Measurements from ENCODE around the gene GAGE10.

DNA sequence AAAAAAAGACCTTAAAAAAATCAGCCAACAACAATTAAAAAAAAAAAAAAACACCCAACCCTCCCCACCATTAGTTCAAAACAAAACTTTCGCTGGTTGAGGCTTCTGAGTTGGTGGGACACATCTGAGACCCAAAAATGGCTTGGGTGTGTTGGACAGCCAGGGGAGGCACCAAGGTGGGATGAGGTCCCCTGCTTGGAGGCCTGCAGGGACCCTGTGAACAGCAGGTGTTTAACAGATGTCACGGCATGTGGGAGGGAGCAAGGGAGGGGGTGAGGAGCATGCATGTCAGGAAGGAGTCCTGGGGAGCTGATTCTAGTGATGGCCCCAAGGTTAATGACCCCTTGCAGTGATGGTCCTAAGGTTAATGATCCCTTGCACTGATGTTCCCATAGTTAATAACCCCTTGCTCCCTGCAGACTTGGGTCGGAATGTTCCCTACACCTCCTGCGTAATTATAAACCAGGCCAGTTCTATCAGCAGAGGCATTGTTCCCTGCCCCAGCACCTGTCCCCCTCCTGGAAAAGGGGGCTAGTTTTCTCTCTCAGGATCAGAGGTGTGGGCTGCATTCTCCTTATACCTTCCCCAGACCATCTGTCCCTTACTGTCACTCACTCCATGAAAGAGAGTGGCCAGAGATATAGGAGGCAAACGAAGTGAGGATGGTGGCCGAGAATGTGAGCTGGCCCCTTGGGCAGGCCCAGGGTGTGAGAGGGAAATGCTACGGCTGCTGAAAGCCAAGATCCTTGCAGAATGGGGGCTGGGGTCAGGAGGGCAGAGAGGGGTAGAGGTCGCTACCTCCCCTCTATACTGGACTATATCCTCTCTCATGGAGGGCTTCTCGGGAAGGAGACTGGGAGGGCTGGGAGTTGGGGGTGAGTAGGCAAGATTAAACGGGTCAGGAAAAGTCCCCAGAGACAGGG lies 36.7 kb upstream of the GAGE10 start:
- TF ChIP-seq, protein P1, sequence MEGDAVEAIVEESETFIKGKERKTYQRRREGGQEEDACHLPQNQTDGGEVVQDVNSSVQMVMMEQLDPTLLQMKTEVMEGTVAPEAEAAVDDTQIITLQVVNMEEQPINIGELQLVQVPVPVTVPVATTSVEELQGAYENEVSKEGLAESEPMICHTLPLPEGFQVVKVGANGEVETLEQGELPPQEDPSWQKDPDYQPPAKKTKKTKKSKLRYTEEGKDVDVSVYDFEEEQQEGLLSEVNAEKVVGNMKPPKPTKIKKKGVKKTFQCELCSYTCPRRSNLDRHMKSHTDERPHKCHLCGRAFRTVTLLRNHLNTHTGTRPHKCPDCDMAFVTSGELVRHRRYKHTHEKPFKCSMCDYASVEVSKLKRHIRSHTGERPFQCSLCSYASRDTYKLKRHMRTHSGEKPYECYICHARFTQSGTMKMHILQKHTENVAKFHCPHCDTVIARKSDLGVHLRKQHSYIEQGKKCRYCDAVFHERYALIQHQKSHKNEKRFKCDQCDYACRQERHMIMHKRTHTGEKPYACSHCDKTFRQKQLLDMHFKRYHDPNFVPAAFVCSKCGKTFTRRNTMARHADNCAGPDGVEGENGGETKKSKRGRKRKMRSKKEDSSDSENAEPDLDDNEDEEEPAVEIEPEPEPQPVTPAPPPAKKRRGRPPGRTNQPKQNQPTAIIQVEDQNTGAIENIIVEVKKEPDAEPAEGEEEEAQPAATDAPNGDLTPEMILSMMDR (IDR thresholded peaks at IDR 0.05), result no peak
- TF ChIP-seq EZH2 (IDR thresholded peaks at IDR 0.05; ENCODE audit: borderline replicate concordance, insufficient read depth, low read depth, low read length, poor library complexity, severe bottlenecking), result no peak

Data from B cell (primary cell).